K562 (cell line): ENCODE results near the gene KIF14. TPM values are rescaled to one million over a fixed set of nuclear protein-coding genes. Genes with fewer than 3 reads are reported as not detected.

Experiments
- ATAC-seq: fragments of 200-7000 bp; cut with Tn5 transposase; 3 replicates; pipeline ENCODE4 v1.9.1; 2020; ENCODE audit warnings: moderate library complexity
- BruUV-seq: library from RNA; stranded (reverse); fragments of 400-500 nt; replicated peaks from 2 replicates; lab custom pipeline; 2021; lab: Mats Ljungman, UMichigan
- CTCF ChIA-PET: fragments of 300-600 bp; formaldehyde crosslinking; extraction: SDS; loops from one replicate; lab custom pipeline; 2021; ENCODE audit warnings: low intra/inter-chr PET ratio; lab: Yijun Ruan, JAX
- POLR2A ChIA-PET: fragments of 300-600, 350-650 bp; sonication (Branson Sonifier 250); formaldehyde crosslinking; extraction: SDS; loops from one replicate; lab custom pipeline; 2021; ENCODE audit warnings: antibody characterized with exemption, inconsistent platforms; lab: Yijun Ruan, JAX
- DNase-seq, 4 experiments: peaks; one replicate each; pipeline versions ENCODE4 v3.0.0 to v3.0.0-alpha.2; 2011 to 2018; ENCODE audit warnings: low spot score in 3 of 4, mixed read lengths in 3 of 4; ENCODE audit errors: extremely low read depth in 1 of 4
- FAIRE-seq: peaks from 2 replicates; lab custom pipeline; 2011; peaks lifted over from hg19 to GRCh38; lab: Jason Lieb, UNC
- H2AFZ ChIP-seq: 2 replicates; pipeline ENCODE4 v1.6.0; 2011; ENCODE audit warnings: low read depth, low read length, control low read depth, inconsistent platforms
- H3K27ac ChIP-seq: fragments of 200-600 bp; 3 replicates; pipeline ENCODE4 v1.8.0; 2011; ENCODE audit warnings: low read depth, mild to moderate bottlenecking, control low read depth, inconsistent platforms, low read length, moderate library complexity, mixed read lengths; ENCODE audit errors: extremely low read depth
- H3K27me3 ChIP-seq, 2 experiments: fragments of 300-600 bp in 1 of 2; 2 replicates in 1 of 2; 3 replicates in 1 of 2; pipeline versions ENCODE4 v1.6.0 to v1.8.0; 2011; ENCODE audit warnings: inconsistent platforms in 2 of 2, low read length in 2 of 2, mild to moderate bottlenecking in 1 of 2, mixed read lengths in 1 of 2, moderate library complexity in 1 of 2; ENCODE audit not compliant: control insufficient read depth in 2 of 2, insufficient read depth in 2 of 2
- H3K36me3 ChIP-seq: fragments of 300-600 bp; 3 replicates; pipeline ENCODE4 v1.8.0; 2011; ENCODE audit warnings: mild to moderate bottlenecking, low read length, inconsistent platforms; ENCODE audit not compliant: control insufficient read depth, insufficient read depth
- H3K4me1 ChIP-seq, 2 experiments: fragments of 200-600 bp in 1 of 2; replicated peaks in 1 of 2; 2 replicates in 1 of 2; 3 replicates in 1 of 2; pipeline versions ENCODE4 v1.5.1 to v1.8.0; 2011; ENCODE audit warnings: inconsistent platforms in 2 of 2, low read length in 2 of 2, mild to moderate bottlenecking in 1 of 2, mixed read lengths in 1 of 2, moderate library complexity in 1 of 2; ENCODE audit not compliant: control insufficient read depth in 2 of 2, insufficient read depth in 2 of 2
- H3K4me2 ChIP-seq: 2 replicates; pipeline ENCODE4 v1.6.1; 2011; ENCODE audit warnings: low read length, control low read depth, inconsistent platforms, mixed read lengths; ENCODE audit not compliant: insufficient read depth
- H3K4me3 ChIP-seq: fragments of 200-600 bp; sonication (generic), shearing (Covaris generic); 2 replicates; pipeline ENCODE4 v1.5.1; 2016; ENCODE audit warnings: control low read depth, inconsistent platforms
- H3K79me2 ChIP-seq: fragments of 200-600 bp; 3 replicates; pipeline ENCODE4 v1.8.0; 2011; ENCODE audit warnings: low read length, inconsistent platforms; ENCODE audit not compliant: control insufficient read depth, insufficient read depth
- H3K9ac ChIP-seq, 2 experiments: 2 replicates each; pipeline versions ENCODE4 v1.6.0 to v1.6.1; 2011; ENCODE audit warnings: low read depth in 2 of 2, low read length in 2 of 2, control low read depth in 1 of 2, inconsistent platforms in 1 of 2, mild to moderate bottlenecking in 1 of 2, mixed read lengths in 1 of 2; ENCODE audit not compliant: insufficient read depth in 1 of 2
- H3K9me1 ChIP-seq: one replicate; pipeline ENCODE4 v1.6.0; 2011; ENCODE audit warnings: inconsistent platforms, mild to moderate bottlenecking, low read length, moderate library complexity; ENCODE audit not compliant: control insufficient read depth, insufficient read depth
- H3K9me3 ChIP-seq: replicated peaks from 2 replicates; pipeline ENCODE4 v1.5.1; 2011; ENCODE audit warnings: low read depth, low read length, inconsistent platforms; ENCODE audit not compliant: control insufficient read depth, insufficient read depth
- H4K20me1 ChIP-seq: replicated peaks from 2 replicates; pipeline ENCODE4 v1.6.1; 2011; ENCODE audit warnings: low read length, inconsistent platforms, mixed read lengths; ENCODE audit not compliant: control insufficient read depth, insufficient read depth
- ZNF707 ChIP-seq: fragments of 250-450 bp; sonication (Bioruptor Pico); conservative IDR thresholded peaks from 2 replicates; pipeline ENCODE4 v1.8.0; 2022; ENCODE audit warnings: inconsistent platforms, mild to moderate bottlenecking, moderate library complexity
- WGBS: fragments of 100-300 bp; shearing (Covaris generic); methylation state at CpG from one replicate; pipeline ENCODE4 v1.1.6; 2016; ENCODE audit warnings: low coverage, mixed read lengths; ENCODE audit not compliant: insufficient coverage; ENCODE audit errors: missing lambda C conversion rate; 5-methylcytosine and 5-hydroxymethylcytosine counted together
- in situ Hi-C: fragments of 300-500 bp; cut with MboI; formaldehyde crosslinking; loops from 4 replicates; pipeline ENCODE4 v1.15.0; 2018; ENCODE audit warnings: inconsistent platforms, mixed read lengths
- intact Hi-C: fragments of 100-400 bp; cut with micrococcal nuclease; formaldehyde crosslinking; loops from 2 replicates; pipeline ENCODE4 v1.14.2; 2022
- polyA plus RNA-seq, 8 experiments: library from polyadenylated mRNA; depleted of rRNA in 4 of 8; stranded (reverse) in 5 of 8; unstranded in 3 of 8; fragments of >200 nt; fragmentation: Nextera tagmentation in 2 of 8; fragmentation: Illumina TruSeq in 1 of 8; extraction: Ambion mirVana in 2 of 8; extraction: Trizol in 1 of 8; gene quantifications; 2 replicates each; pipeline versions ENCODE4 v1.2.1 to v1.2.3, GENCODE V29; 2011 to 2014; ENCODE audit warnings: inconsistent platforms in 1 of 8, missing spikeins in 1 of 8
- total RNA-seq, 7 experiments: library from RNA; depleted of rRNA in 6 of 7; stranded (reverse); fragments of >200 nt in 6 of 7; fragmentation: Illumina TruSeq in 2 of 7; extraction: Trizol in 2 of 7; gene quantifications; 2 replicates each; pipeline versions ENCODE4 v1.2.1 to v1.2.3, GENCODE V29; 2011 to 2021; ENCODE audit warnings: low replicate concordance in 1 of 7
- TF ChIP-seq, protein P1 (sequence below): fragments of 450-650 bp; IDR thresholded peaks from 2 replicates; pipeline ENCODE4 v1.6.1; 2017; ENCODE audit warnings: mild to moderate bottlenecking, moderate library complexity
- TF ChIP-seq, protein P2 (sequence below): fragments of 250-450 bp; sonication (Bioruptor Pico); IDR thresholded peaks from 2 replicates; pipeline ENCODE4 v1.8.0; 2021; ENCODE audit warnings: borderline replicate concordance, mild to moderate bottlenecking, moderate library complexity; ENCODE audit not compliant: poor library complexity, severe bottlenecking

The KIF14 gene
- total and polyA plus RNA-seq, 9 of the 15 experiments (the other 6 are each of a cell fraction or from before 2014, with no cell fraction given) = 11.5 to 47.4 (median 29.0) TPM

DNA sequence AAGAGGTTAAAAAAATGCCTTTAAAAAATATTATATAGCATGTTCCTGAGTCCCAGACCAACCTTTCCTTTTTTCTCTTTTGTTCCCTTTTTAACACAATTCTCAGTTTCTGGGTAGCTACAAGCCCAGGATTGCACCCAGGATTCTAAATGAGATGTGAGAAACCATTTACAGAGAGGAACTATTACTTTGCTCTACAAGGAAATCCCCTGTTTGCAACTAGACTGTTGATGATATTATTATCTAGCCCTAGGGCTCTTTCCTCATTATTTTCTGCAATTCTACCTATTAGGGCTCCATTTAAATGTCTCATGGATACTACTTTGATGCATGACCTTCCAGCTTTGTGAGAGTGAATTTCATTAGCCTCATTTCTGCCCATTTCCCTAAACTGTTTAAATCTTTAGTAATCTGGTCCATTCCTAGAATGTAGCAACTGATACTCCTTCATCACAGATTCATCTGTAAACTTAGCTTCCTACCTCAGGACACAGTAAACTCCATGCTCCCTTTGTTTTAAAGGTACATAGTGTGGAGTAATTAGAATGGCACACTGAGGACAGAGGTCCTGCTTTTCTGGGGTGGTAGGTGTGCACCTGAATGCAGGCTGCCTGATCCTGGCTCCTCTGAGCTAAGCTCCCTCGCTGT lies 7.1 kb upstream of the KIF14 start:
- H4K20me1 ChIP-seq = no peaks in the 10 kb centered on the region
- intact Hi-C loops (loop anchor here (5.0 kb wide), 1 partner anchor 110 kb away; the partner anchor contains the start of gene CAMSAP2), in situ Hi-C loops (no loop called here)
- no peaks in the 10 kb centered on the region for H3K79me2 ChIP-seq
- H3K27ac ChIP-seq = no peak overlapping the region
- peaks cover 0 to 10% of the 10 kb centered on the region in 2 experiments; a peak in 2 of 5 replicates for H3K4me1 ChIP-seq
- H3K36me3 ChIP-seq = no peaks in the 10 kb centered on the region
- ChIA-PET CTCF (no interaction called here), POLR2A (interaction anchor here (0.6 to 1.6 kb wide), 5 partner anchors 13 to 531 kb away, joined by 3 to 6 read pairs (median 3); no protein-coding TSS in a partner anchor)
- ATAC-seq (no peak; the same call in 2 of the 3 replicates), DNase-seq (no peak), FAIRE-seq (no peak)
- H3K9ac ChIP-seq = peak overlapping the region in 1 of 2 experiments; percentile 11; a peak in 1 of 4 replicates
- no peaks in the 10 kb centered on the region for H3K9me3 ChIP-seq
- no peak overlapping the region for H3K4me3 ChIP-seq
- H3K9me1 ChIP-seq = no peaks in the 10 kb centered on the region
- TF ChIP-seq, protein P1, sequence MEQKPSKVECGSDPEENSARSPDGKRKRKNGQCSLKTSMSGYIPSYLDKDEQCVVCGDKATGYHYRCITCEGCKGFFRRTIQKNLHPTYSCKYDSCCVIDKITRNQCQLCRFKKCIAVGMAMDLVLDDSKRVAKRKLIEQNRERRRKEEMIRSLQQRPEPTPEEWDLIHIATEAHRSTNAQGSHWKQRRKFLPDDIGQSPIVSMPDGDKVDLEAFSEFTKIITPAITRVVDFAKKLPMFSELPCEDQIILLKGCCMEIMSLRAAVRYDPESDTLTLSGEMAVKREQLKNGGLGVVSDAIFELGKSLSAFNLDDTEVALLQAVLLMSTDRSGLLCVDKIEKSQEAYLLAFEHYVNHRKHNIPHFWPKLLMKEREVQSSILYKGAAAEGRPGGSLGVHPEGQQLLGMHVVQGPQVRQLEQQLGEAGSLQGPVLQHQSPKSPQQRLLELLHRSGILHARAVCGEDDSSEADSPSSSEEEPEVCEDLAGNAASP = 0 out of 2 replicates have a peak, but pooled peaks have one; percentile 10
- no peak for TF ChIP-seq ZNF707 (CRISPR knock-in tag)
- TF ChIP-seq, protein P2, sequence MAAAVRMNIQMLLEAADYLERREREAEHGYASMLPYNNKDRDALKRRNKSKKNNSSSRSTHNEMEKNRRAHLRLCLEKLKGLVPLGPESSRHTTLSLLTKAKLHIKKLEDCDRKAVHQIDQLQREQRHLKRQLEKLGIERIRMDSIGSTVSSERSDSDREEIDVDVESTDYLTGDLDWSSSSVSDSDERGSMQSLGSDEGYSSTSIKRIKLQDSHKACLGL (CRISPR knock-in tag) = no peak
- WGBS = 47% methylated on average over 1 of the region's 1 CpG
- H3K4me2 ChIP-seq = no peak overlapping the region
- peak overlapping the region; percentile 70 for H2AFZ ChIP-seq
- H3K27me3 ChIP-seq = no peaks in the 10 kb centered on the region
- no TSS peak for BruUV-seq
